ENCODE data around the gene UQCRC2.
"Not testable (repeated sequence)": the region's sequence is repeated elsewhere in the genome, so short reads cannot be mapped to it uniquely, and the experiment has no call there.

UQCRC2 gene

GRCh38 chr16:21982108-21982507, 28.9 kb downstream of the UQCRC2 start:
- DNase-seq (ENCODE audit: low read depth) = no peak

- no peak for DNase-seq (ENCODE audit: low read depth)
Measured at GRCh38 chr16:21984062-21984461, 30.9 kb downstream of the UQCRC2 start.

- DNase-seq (ENCODE audit: low read depth) = no peak
Measured at GRCh38 chr16:21985524-21985923, 32.4 kb downstream of the UQCRC2 start.

- DNase-seq (ENCODE audit: low read depth) = no peak
Measured at GRCh38 chr16:21986692-21987246, 33.6 kb downstream of the UQCRC2 start.

- DNase-seq (ENCODE audit: low read depth) = no peak
Measured at GRCh38 chr16:21987498-21987897, 34.3 kb downstream of the UQCRC2 start.

GRCh38 chr16:21989133-21989532, 36.0 kb downstream of the UQCRC2 start:
- no peak for DNase-seq (ENCODE audit: low read depth)

- DNase-seq (ENCODE audit: low read depth) = no peak
Measured at GRCh38 chr16:21989751-21990150, 36.6 kb downstream of the UQCRC2 start.

- DNase-seq (ENCODE audit: low read depth) = no peak
Measured at GRCh38 chr16:21990381-21990944, 37.3 kb downstream of the UQCRC2 start.

GRCh38 chr16:21991621-21992020, 38.5 kb downstream of the UQCRC2 start:
- DNase-seq (ENCODE audit: low read depth) = no peak

- DNase-seq (ENCODE audit: low read depth) = no peak
Measured at GRCh38 chr16:21994856-21995465, 41.8 kb downstream of the UQCRC2 start.

GRCh38 chr16:21996923-21997696, 43.9 kb downstream of the UQCRC2 start:
- DNase-seq (ENCODE audit: low read depth) = no peak

GRCh38 chr16:21997697-21998480, 44.7 kb downstream of the UQCRC2 start:
- DNase-seq (ENCODE audit: low read depth) = no peak

GRCh38 chr16:22001591-22001990, 48.4 kb downstream of the UQCRC2 start:
- no peak for DNase-seq (ENCODE audit: low read depth)

- not testable (repeated sequence) for DNase-seq (ENCODE audit: low read depth)
Measured at GRCh38 chr16:22002047-22002446, 48.9 kb downstream of the UQCRC2 start.

- DNase-seq (ENCODE audit: low read depth) = no peak
Measured at GRCh38 chr16:22003195-22003594, 50.0 kb downstream of the UQCRC2 start.

- no peak for DNase-seq (ENCODE audit: low read depth)
Measured at GRCh38 chr16:22004341-22004740, 51.2 kb downstream of the UQCRC2 start.

GRCh38 chr16:22005746-22006145, 52.6 kb downstream of the UQCRC2 start:
- DNase-seq (ENCODE audit: low read depth) = no peak

- no peak for DNase-seq (ENCODE audit: low read depth)
Measured at GRCh38 chr16:22006636-22007035, 53.5 kb downstream of the UQCRC2 start.

GRCh38 chr16:22007159-22007508, 54.0 kb downstream of the UQCRC2 start:
- DNase-seq (ENCODE audit: low read depth) = no peak

GRCh38 chr16:22007509-22008214, 54.5 kb downstream of the UQCRC2 start, which contains the start of gene MOSMO:
TSS of gene MOSMO (plus strand) at chr16:22008111. CDS start at chr16:22008302, 191 bp downstream.
- peak; percentile 68 for DNase-seq (ENCODE audit: low read depth)

- DNase-seq (ENCODE audit: low read depth) = peak; percentile 18
Measured at GRCh38 chr16:22008215-22009059, 55.3 kb downstream of the UQCRC2 start.

Data from activated T-cell treated with anti-CD3 and anti-CD28 coated beads for 48 hours (primary cell).